ENCODE measurements around the gene ZNF205. TPM values are rescaled to one million over a fixed set of nuclear protein-coding genes. Genes with fewer than 3 reads are reported as not detected.

ZNF205 gene
- total and polyA plus RNA-seq, 2 donors (not counting 1 experiment from before 2014, with no cell fraction given), result not detected

DNA sequence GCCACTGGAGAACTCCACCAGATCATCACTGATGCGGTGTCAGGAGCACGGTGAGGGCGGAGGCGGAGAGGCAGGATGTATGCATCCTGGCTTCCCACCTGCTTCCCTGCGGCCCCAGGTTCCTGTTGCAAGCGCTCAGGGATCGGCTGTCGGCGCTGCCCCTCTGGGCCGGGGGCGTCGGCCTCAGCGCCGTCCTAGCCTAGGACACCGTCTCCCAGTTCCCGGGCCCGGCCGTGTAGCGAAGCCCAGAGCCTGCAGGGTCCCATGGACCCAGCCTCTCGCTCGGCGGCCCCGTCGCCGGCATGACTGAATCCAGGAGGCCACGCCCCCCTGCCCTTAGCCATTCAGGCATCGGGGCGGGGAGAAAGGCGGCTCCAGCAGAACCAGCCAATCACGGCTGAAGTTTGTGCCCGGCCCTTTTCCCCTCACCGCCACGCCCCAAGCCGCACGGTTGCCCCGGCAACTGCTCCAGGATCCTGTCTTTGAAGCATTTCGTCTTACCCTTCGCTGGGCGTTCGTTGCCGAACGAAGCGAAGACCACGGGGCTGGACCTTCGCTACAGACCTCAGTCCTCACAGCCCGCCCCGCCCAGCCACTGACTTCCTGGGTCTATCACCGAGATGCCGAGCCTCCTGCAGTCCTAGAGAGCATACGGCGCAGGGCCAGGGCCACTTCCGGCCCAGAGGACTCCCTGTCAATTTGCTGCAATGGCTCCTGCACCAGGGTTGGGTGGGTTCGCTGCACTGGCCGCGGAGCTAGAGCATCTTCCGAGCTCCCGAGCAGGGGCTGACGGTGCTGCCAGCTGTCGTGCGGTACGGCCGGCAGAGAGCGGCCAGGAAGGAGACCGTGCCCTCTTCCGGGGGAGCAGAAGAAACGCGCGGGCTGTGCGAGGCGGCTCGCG lies 11.8 kb downstream of the ZNF205 start:
- Mint-ChIP-seq H3K9me3 (ENCODE audit: insufficient read depth) (no peaks in the 10 kb centered on the region), H3K4me1 (peaks cover 28% of the 10 kb centered on the region), H3K4me3 (peak overlapping the region; percentile 99), H3K27me3 (no peaks in the 10 kb centered on the region), H3K27ac (peak overlapping the region; percentile 98)
- DNase-seq, result peak; percentile 96
- H2AFZ ChIP-seq (ENCODE audit: insufficient read depth, low read depth, low read length, poor library complexity, severe bottlenecking), result peak overlapping the region; percentile 91
- H3K27ac ChIP-seq (ENCODE audit: low read length in 2 of 2), result peak overlapping the region; percentile 54 to 69
- no peaks in the 10 kb centered on the region for H3K9me3 ChIP-seq (ENCODE audit: control extremely low read depth in 1 of 3, control insufficient read depth in 2 of 3, insufficient read depth in 1 of 3, low read length in 2 of 3)
- ATAC-seq (ENCODE audit: low read depth), result peak; percentile 92
- POLR2A ChIA-PET, result interaction anchor here (0.6 kb wide), 2 partner anchors 22 to 36 kb away, joined by 4 to 11 read pairs; no protein-coding TSS in a partner anchor
- H3K4me3 ChIP-seq (ENCODE audit: control extremely low read depth in 1 of 5, extremely low read depth in 1 of 5, insufficient read depth in 1 of 5, low read depth in 2 of 5, low read length in 4 of 5), result peak overlapping the region; percentile 4 to 94 (median 84)
- H3K36me3 ChIP-seq (replicated peaks in 1 of 2; ENCODE audit: control extremely low read depth in 1 of 2, control insufficient read depth in 1 of 2, extremely low read depth in 1 of 2, insufficient read depth in 2 of 2, low read length in 1 of 2), result peaks cover 0 to 2% of the 10 kb centered on the region in 2 experiments
- peak overlapping the region; percentile 89 for H3K4me2 ChIP-seq (replicated peaks; ENCODE audit: low read depth, low read length, poor library complexity, severe bottlenecking)
- no peaks in the 10 kb centered on the region for H3K27me3 ChIP-seq (replicated peaks in 1 of 4; ENCODE audit: control extremely low read depth in 1 of 4, control insufficient read depth in 3 of 4, insufficient read depth in 4 of 4, low read length in 3 of 4)
- peaks cover 20 to 31% of the 10 kb centered on the region in 2 donors for H3K4me1 ChIP-seq (ENCODE audit: control insufficient read depth in 2 of 2, insufficient read depth in 2 of 2, low read length in 2 of 2)
- H4K20me1 ChIP-seq (ENCODE audit: control insufficient read depth, insufficient read depth, low read length, poor library complexity, severe bottlenecking), result no peaks in the 10 kb centered on the region
- CTCF ChIA-PET, result interaction anchor here (0.9 to 11.8 kb wide), 6 partner anchors 9 to 67 kb away, joined by 3 to 238 read pairs (median 22); partner anchors contain the start of genes IL32, ZNF213 and ZSCAN10
- H3K9ac ChIP-seq (ENCODE audit: low read length), result peak overlapping the region; percentile 67
- under 1% methylated on average over 72 of the region's 72 CpGs for WGBS (ENCODE audit: insufficient coverage)
- peaks cover 14% of the 10 kb centered on the region for H3K79me2 ChIP-seq (ENCODE audit: control insufficient read depth, insufficient read depth, low read length)
- TF ChIP-seq, protein P1, sequence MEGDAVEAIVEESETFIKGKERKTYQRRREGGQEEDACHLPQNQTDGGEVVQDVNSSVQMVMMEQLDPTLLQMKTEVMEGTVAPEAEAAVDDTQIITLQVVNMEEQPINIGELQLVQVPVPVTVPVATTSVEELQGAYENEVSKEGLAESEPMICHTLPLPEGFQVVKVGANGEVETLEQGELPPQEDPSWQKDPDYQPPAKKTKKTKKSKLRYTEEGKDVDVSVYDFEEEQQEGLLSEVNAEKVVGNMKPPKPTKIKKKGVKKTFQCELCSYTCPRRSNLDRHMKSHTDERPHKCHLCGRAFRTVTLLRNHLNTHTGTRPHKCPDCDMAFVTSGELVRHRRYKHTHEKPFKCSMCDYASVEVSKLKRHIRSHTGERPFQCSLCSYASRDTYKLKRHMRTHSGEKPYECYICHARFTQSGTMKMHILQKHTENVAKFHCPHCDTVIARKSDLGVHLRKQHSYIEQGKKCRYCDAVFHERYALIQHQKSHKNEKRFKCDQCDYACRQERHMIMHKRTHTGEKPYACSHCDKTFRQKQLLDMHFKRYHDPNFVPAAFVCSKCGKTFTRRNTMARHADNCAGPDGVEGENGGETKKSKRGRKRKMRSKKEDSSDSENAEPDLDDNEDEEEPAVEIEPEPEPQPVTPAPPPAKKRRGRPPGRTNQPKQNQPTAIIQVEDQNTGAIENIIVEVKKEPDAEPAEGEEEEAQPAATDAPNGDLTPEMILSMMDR (IDR thresholded peaks at IDR 0.05), result no peak
- TF ChIP-seq EZH2 (IDR thresholded peaks at IDR 0.05; ENCODE audit: borderline replicate concordance, insufficient read depth, low read depth, low read length, poor library complexity, severe bottlenecking), result no peak
- intact Hi-C loops (cut with micrococcal nuclease), result loop anchor here (1.0 to 5.0 kb wide), 7 partner anchors 11 to 242 kb away; partner anchors contain the start of genes FLYWCH2 and ZNF213

All from B cell (primary cell).